Stimulated activated CD8-positive, alpha-beta memory T cell treated with anti-CD3 and anti-CD28 coated beads, Interleukin-12 subunit alpha, Interleukin-12 subunit beta, amount 100 ng/mL, for 24 hours (primary cell): ENCODE results near the gene NBPF1.
"Not testable (repeated sequence)": the region's sequence is repeated elsewhere in the genome, so short reads cannot be mapped to it uniquely, and the experiment has no call there.

Experiments used
- DNase-seq: peaks from one replicate; pipeline ENCODE4 v3.0.0-alpha.2; 2020; ENCODE audit errors: extremely low read depth

NBPF1 gene

DNA sequence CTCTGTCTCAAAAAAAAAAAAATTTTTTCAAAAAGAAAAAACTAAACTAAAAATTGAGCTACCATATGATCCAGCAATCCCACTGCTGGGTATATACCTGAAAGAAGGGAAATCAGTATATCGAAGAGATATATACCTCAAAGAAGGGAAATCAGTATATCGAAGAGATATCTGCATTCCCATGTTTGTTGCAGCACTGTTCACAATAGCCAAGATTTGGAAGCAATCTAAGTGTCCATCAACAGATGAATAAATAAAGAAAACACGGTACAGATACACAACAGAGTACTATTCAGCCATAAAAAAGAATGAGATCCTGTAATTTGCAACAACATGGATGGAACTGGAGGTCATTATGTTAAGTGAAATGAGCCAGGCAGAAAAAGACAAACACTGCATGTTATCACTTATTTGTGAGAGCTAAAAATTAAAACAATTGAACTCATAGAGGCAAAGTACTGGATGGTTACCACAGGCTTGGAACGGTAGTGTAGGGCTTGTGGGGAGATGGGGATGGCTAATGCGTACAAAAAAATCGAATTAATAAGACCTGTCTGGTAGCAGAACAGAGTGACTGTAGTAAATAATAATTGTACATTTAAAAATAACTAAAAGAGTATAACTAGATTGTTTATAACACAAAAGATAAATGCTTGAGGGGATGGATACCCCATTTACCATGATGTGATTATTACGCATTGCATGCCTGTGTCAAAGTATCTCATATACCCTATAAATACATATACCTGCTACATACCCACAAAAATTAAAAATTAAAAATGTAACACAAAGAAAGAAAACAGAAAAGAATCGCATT is 28.0 kb upstream of the NBPF1 start:
- DNase-seq: not testable (repeated sequence)

DNA sequence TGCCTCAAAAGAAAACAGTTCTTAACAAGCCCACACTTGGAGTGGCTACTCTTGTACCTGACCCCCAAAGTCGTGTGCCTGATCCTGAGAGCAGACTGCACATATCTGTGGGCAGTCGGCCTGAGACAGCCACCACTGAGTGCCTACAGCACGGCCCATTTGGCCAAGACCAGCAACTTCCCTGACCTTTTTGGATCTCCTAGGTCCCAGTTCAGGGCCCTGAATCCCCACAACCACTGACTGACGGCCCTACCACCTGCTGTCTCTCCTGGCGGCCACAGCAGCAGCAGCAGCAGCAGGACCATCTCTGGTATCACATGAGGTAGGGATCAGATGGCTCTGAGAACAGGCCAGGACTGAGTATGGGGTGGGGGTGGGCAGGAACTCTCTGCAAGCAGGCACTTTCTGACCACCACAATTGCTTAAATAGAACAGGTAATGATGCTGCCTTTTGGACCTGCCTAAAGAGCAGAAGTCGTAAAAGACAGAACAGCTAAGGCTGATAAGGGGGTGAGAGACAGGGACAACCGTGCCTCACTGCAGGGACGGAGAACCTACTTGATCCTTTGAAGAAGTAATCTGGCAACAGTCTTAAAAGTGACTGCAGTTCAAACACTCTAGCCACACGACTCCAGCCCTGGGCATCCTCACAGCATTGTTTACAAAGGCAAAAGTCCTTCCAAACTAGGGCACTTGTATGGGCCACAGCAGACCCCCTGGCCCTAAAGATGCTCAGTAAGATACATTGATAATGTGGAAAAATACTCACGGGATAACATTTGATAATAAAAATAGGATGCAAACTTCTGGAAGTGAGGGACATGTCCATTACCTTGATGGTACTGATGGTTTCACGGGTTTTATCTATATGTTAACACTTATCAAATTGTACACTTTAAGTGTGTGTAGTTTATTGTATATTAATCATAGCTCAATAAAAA is 26.0 kb upstream of the NBPF1 start:
- not testable (repeated sequence) for DNase-seq

DNA sequence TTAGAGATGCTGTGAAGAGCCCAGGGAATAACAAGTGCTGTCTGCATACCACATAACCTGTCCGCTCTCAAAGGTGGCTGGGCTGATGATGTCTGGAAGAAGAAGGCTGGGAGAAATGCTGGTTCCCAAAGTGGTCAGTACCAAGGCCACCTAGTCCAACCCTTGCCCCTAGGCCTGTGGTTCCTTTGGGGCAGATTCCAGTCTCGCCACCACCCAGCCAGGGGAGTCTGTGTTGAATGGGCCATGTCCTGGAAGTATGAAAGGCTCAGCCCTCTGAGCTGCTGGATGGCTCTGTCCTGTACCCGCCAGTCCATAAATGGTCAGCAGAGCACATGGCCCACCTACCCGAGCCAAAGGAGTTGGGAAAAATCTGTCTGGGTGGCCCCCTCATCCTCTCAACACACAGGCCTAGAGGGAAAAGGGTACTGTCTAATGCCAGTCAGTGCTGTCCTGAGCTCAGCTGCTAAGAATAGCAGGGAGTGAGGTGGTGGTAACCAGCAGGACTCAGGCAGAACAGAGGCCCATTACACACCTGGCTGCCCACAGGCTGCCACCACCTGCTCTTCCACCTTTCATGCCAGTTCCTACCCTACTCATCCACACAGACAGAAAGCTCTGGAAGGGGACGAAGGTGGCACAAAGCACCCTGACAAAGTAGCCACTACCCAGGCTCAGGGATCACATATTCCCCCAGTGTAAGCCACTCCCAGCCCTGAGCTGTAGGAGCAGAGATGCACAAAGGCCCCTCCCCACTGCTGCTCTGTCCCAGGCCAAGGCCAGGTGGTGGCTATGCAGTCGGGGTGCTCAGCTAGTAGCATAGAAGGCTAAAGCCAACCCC is 24.8 kb upstream of the NBPF1 start:
- not testable (repeated sequence) for DNase-seq

- DNase-seq: not testable (repeated sequence)
Measured at GRCh38 chr1:16636551-16637195, 23.3 kb upstream of the NBPF1 start.

GRCh38 chr1:16635959-16636358 is 22.6 kb upstream of the NBPF1 start:
- DNase-seq: not testable (repeated sequence)

DNA sequence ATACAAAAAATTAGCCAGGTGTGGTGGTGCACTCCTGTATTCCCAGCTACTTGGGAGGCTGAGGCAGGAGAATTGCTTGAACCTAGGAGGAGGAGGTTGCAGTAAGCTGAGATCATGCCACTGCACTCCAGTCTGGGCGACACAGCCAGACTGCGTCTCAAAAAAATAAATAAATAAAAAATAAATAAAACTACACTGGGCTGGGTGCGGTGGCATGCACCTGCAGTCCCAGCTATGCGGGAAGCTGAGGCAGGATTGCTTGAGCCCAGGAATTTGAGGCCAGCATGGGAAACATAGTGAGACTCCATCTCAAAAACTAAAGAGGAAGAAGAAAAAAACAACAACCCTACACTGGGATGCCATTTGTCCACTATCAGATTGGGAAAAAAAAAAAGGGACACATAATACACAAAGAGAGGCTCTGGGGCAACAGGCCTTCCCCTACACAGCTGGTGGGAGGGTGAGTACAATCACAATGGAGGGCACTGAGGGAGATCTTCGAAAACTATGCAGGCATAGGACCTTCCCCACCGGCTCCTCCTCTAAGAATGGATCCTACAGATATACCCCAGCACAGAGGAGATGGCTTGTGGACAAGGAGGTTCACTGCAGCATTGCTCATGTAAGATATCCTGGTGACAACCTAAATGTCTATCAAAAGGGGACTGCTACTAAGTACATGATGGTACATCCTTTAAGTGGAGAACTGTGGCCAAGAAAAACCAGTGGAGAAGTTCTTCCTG is 20.3 kb upstream of the NBPF1 start:
- DNase-seq: not testable (repeated sequence)

- DNase-seq: not testable (repeated sequence)
Measured at GRCh38 chr1:16632044-16632850, 18.9 kb upstream of the NBPF1 start.

DNA sequence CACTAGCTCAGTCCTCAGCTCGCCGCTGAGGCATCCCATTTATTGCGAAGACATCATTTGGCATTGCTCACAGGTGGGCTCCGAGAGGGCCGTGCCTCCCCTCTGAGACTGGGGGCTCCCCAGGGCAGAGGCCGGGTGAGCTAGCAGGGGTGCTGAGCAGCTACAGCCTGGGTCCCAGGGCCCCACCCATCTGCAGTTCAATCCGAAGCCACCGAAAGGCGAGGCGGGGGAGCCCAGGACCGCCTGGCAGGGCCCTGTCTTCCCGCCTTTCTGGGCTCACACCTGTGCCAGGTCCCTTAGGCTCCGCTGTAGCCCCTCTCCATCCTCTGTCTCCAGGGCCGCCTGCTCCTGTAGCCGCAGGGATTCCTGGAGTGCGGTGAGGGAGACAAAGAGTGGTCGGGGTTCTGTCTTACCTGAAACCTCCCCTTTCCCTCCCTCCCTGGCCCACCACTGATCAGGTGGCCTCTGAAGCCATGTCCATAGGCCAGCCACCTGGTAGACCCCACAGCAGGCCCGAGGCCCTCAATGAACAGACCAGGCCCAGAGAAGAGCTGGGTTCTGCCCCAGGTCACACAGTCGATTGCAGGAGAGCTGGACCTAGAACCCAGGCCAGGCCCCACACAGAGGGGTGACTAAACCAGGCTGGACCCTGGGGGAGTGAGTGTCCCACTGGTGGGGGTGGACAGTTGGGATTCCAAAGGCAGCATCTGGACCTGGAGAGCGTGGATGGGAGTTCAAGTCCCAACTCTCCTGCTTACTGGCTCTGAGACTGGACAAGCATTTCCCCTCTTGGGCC is 18.1 kb upstream of the NBPF1 start:
- no peak for DNase-seq

DNA sequence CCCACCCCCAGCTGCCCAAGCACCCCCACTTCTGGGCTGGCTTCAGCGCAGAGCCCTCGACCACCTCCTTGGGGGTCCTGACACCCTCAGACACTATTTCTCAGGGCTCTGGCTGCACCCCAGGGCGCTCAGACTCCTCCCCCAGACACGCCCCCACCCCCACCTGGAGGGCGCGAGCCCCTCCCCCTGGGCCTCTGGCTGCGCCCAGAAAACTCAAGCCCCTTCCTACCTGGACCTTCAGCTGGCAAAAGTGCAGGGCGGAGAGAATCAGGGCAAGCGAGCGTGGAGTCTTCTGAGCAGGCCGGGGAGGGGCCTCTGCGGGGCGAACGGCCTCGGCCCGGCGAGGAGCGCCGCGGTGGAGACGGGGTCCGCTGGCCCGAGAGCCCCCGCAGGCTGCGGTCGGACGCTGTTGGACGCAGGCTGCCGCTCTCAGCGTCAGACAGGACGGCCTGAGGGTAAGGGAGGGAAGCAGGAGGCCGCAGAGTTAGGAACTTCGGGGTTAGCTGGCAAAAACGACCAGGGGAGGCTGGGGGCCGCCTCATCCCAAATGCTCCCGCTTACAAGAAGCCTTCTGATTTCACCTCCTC is 17.4 kb upstream of the NBPF1 start:
- DNase-seq: no peak

- DNase-seq: not testable (repeated sequence)
Measured at GRCh38 chr1:16629916-16630530, 16.7 kb upstream of the NBPF1 start.

DNA sequence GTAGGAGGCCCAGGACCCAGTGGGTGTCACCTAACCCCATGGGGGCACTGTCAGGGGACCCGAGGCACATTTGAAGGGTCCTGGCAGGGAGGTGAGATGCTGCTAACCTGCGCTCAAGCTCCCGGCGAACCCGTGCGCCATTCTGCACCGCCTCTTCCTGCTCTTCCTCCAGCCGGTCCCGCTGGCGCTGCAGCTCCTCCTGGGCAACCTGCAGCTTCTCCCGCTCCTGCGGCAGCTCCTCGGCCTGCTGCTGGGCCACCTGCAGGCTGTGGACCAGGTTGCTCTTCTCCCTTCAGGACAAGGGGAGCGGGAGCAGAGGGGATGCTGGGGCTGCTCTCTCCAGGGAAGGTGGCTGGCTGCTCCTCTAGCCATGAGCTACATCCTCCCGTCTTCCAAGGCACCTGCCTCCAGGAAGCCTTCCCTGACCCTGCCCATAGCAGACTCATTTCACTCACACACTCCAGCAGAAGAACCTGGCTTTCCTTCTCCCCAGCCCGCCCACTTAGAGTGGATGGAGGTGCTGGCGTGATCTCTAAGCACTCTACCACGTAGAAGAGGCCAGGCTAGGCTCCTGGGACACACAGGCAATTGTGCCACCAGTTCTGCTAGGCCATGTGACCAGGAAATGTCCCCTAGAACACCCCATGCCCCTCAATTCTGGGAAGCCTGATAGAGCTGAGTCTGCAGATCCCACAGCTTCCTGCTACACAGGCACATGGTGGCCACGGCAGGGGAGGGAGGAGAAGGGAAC is 15.2 kb upstream of the NBPF1 start:
- DNase-seq: no peak

- DNase-seq: not testable (repeated sequence)
Measured at GRCh38 chr1:16626409-16626983, 13.1 kb upstream of the NBPF1 start.

GRCh38 chr1:16625497-16626408 is 12.4 kb upstream of the NBPF1 start:
- DNase-seq: no peak

DNA sequence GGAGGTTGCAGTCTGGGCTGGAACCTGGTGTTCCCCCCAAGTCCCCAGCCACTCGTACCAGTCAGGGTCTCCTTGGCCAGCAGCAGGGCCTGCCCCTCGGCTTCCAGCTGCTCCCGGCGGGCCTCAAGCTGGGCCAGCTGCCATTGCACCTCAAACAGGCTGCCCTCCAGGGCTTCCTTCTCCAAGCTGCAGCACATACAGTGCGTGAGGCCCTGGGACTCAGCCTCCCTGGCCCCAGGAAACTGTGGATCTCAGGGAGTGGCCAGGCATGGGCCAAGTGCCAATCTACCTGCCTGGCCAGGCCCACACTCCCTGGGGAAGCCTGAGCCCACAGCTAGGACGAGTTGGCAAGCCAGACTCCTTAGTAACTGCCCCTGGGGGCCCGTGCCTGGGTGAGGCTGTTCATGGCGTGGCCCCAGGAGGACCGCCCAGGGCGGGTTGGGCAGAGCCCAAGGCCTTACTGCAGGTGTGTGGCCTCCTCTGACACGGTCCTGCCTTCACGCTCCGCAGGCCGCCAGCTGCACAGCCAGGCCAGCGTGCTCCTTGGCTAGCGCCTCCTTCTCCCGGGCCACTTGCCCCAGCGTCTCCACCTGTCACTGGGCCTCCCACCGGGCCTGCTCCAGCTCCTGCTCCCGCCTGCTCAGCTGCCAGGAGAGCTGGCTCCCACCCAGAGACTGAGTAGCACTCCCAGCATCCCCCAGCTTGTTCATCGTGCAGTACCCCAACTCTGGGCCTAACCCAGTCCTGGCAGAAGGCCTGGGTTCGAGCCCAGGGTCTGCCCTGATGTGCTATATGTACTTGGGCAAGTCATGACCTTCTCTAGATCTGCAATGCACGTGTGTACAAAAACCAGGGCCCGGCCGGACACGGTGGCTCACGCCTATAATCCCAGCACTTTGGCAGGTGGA is 10.7 kb upstream of the NBPF1 start:
- DNase-seq: not testable (repeated sequence)

GRCh38 chr1:16623337-16623736 is 10.0 kb upstream of the NBPF1 start:
- not testable (repeated sequence) for DNase-seq
